Measurements from ENCODE around the gene TRAPPC12.

DNA sequence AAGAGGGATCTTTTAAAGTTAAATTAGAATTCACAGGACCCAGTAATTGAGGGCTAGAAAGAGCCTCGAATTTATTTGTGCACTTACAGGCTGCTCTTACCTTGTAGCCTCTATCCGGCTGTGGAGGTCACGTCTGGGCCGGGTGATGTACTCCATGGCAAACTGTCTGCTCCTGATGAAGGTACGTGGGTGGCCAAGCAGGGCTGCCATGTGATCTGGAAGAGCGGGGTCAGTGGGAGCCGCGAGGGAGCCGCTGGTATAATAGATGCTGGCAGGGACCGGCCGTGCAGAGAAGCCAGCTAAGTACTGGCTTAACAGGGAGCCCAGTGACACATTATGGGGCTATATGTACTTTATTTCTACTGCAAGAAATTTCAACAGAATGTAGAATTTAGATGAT is 80.7 kb downstream of the TRAPPC12 start:
- no peak for TF ChIP-seq EZH2 (IDR thresholded peaks at IDR 0.05; ENCODE audit: borderline replicate concordance, low read length)
- TF ChIP-seq, protein P1, sequence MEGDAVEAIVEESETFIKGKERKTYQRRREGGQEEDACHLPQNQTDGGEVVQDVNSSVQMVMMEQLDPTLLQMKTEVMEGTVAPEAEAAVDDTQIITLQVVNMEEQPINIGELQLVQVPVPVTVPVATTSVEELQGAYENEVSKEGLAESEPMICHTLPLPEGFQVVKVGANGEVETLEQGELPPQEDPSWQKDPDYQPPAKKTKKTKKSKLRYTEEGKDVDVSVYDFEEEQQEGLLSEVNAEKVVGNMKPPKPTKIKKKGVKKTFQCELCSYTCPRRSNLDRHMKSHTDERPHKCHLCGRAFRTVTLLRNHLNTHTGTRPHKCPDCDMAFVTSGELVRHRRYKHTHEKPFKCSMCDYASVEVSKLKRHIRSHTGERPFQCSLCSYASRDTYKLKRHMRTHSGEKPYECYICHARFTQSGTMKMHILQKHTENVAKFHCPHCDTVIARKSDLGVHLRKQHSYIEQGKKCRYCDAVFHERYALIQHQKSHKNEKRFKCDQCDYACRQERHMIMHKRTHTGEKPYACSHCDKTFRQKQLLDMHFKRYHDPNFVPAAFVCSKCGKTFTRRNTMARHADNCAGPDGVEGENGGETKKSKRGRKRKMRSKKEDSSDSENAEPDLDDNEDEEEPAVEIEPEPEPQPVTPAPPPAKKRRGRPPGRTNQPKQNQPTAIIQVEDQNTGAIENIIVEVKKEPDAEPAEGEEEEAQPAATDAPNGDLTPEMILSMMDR (conservative IDR thresholded peaks at IDR 0.05 in 1 of 2, IDR thresholded peaks at IDR 0.05 in 1 of 2; ENCODE audit: extremely low read depth in 1 of 2, insufficient read depth in 1 of 2, low read depth in 1 of 2, low read length in 2 of 2), result no peak
